Measurements from ENCODE around the gene DDX23. TPM values are rescaled to one million over a fixed set of nuclear protein-coding genes. Genes with fewer than 3 reads are reported as not detected.
A peak's percentile ranks its signal among the peaks of the same experiment; 100 is the strongest.

DDX23 gene
- total and polyA plus RNA-seq, 2 experiments from 2014 or later = 41.7 to 74.8 TPM

- TF ChIP-seq EZH2phosphoT487 (IDR thresholded peaks at IDR 0.05; ENCODE audit: low read depth, severe bottlenecking, unreplicated experiment) (no peak), EZH2 (IDR thresholded peaks at IDR 0.05; ENCODE audit: borderline replicate concordance) (no peak), CTCF (IDR thresholded peaks at IDR 0.05; ENCODE audit: poor library complexity) (no peak)
- H3K4me2 ChIP-seq = peak overlapping the region; percentile 100
- peak; percentile 44 for DNase-seq (ENCODE audit: low spot score)
- peak overlapping the region; percentile 90 for H2AFZ ChIP-seq
- 31% methylated on average over 12 of the region's 18 CpGs for whole genome bisulfite sequencing (ENCODE audit: low lambda C conversion rate, missing lambda C conversion rate)
- H3K27me3 ChIP-seq = no peaks in the 10 kb centered on the region
- no peaks in the 10 kb centered on the region for H3K9me2 ChIP-seq (replicated peaks; ENCODE audit: insufficient read depth)
- peak overlapping the region; percentile 74 for H3K4me3 ChIP-seq
- peaks cover 17% of the 10 kb centered on the region for H3K79me2 ChIP-seq
- H3K36me3 ChIP-seq (replicated peaks; ENCODE audit: insufficient read depth, low read depth) = no peaks in the 10 kb centered on the region
- peaks cover 51% of the 10 kb centered on the region for H3K4me1 ChIP-seq (ENCODE audit: insufficient read depth)
- H3K27ac ChIP-seq = peak overlapping the region; percentile 93
- no peaks in the 10 kb centered on the region for H4K20me1 ChIP-seq (ENCODE audit: insufficient read depth, poor library complexity, severe bottlenecking)
- H3K9me3 ChIP-seq (ENCODE audit: low read depth) = no peaks in the 10 kb centered on the region
Observed at GRCh38 chr12:48813465-48814261, 38.3 kb downstream of the DDX23 start.

- DNase-seq (ENCODE audit: low spot score) = no peak
- no peaks in the 10 kb centered on the region for H3K9me2 ChIP-seq (replicated peaks; ENCODE audit: insufficient read depth)
- TF ChIP-seq EZH2phosphoT487 (IDR thresholded peaks at IDR 0.05; ENCODE audit: low read depth, severe bottlenecking, unreplicated experiment) = no peak
- TF ChIP-seq EZH2 (IDR thresholded peaks at IDR 0.05; ENCODE audit: borderline replicate concordance) = no peak
- TF ChIP-seq CTCF (IDR thresholded peaks at IDR 0.05; ENCODE audit: poor library complexity) = no peak
Observed at GRCh38 chr12:48812389-48812788, 39.6 kb downstream of the DDX23 start.

GRCh38 chr12:48811437-48812090 lies 40.4 kb downstream of the DDX23 start:
- Histone ChIP-seq H3K4me1 (ENCODE audit: insufficient read depth) (peaks cover 40% of the 10 kb centered on the region), H3K79me2 (peaks cover 4% of the 10 kb centered on the region), H4K20me1 (ENCODE audit: insufficient read depth, poor library complexity, severe bottlenecking) (no peaks in the 10 kb centered on the region), H3K36me3 (replicated peaks; ENCODE audit: insufficient read depth, low read depth) (no peaks in the 10 kb centered on the region), H2AFZ (no peak overlapping the region), H3K9me3 (ENCODE audit: low read depth) (no peaks in the 10 kb centered on the region), H3K9me2 (replicated peaks; ENCODE audit: insufficient read depth) (no peaks in the 10 kb centered on the region), H3K4me2 (peak overlapping the region; percentile 8), H3K4me3 (no peak overlapping the region), H3K27ac (peak overlapping the region; percentile 46), H3K27me3 (no peaks in the 10 kb centered on the region)
- 78% methylated on average over 5 of the region's 5 CpGs for WGBS (ENCODE audit: low lambda C conversion rate, missing lambda C conversion rate)
- no peak for TF ChIP-seq CTCF (IDR thresholded peaks at IDR 0.05; ENCODE audit: poor library complexity)
- TF ChIP-seq EZH2 (IDR thresholded peaks at IDR 0.05; ENCODE audit: borderline replicate concordance) = no peak
- no peak for TF ChIP-seq EZH2phosphoT487 (IDR thresholded peaks at IDR 0.05; ENCODE audit: low read depth, severe bottlenecking, unreplicated experiment)
- no peak for DNase-seq (ENCODE audit: low spot score)

More at GRCh38 chr12:48812389-48812788, 39.6 kb downstream of the DDX23 start:
- Histone ChIP-seq H4K20me1 (ENCODE audit: insufficient read depth, poor library complexity, severe bottlenecking) (no peaks in the 10 kb centered on the region), H3K36me3 (replicated peaks; ENCODE audit: insufficient read depth, low read depth) (no peaks in the 10 kb centered on the region), H3K4me3 (no peak overlapping the region), H3K27ac (peak overlapping the region; percentile 60), H3K4me1 (ENCODE audit: insufficient read depth) (peaks cover 48% of the 10 kb centered on the region), H3K27me3 (no peaks in the 10 kb centered on the region), H3K9me3 (ENCODE audit: low read depth) (no peaks in the 10 kb centered on the region), H3K4me2 (no peak overlapping the region), H2AFZ (no peak overlapping the region), H3K79me2 (peaks cover 12% of the 10 kb centered on the region)
- 92% methylated on average over 2 of the region's 2 CpGs for WGBS (ENCODE audit: low lambda C conversion rate, missing lambda C conversion rate)
